Stomach (tissue), 9 donors: Measurements from ENCODE around the gene GFER. TPM values are rescaled to one million over a fixed set of nuclear protein-coding genes. Genes with fewer than 3 reads are reported as not detected.

Source experiments
- DNase-seq, 2 donors: peaks; one replicate each; pipeline versions ENCODE4 v3.0.0 to v3.0.0-alpha.2; 2013 to 2019
- H3K27ac ChIP-seq, 5 donors: fragments of 200-600 bp in 4 of 5; sonication (generic) in 4 of 5; one replicate each; pipeline ENCODE4 v1.5.1; 2013 to 2019; ENCODE audit warnings: mild to moderate bottlenecking in 1 of 5, moderate library complexity in 1 of 5
- H3K27me3 ChIP-seq, 3 donors: fragments of 200-600 bp; sonication (generic); one replicate each; pipeline ENCODE4 v1.5.1; 2017 to 2019; ENCODE audit warnings: mixed run types in 1 of 3
- H3K36me3 ChIP-seq, 4 donors: fragments of 200-600 bp; sonication (generic); 1 replicate in 3 of 4; 2 replicates in 1 of 4; pipeline ENCODE4 v1.5.1; 2016 to 2019
- H3K4me1 ChIP-seq, 4 donors: fragments of 200-600 bp; sonication (generic); one replicate each; pipeline ENCODE4 v1.5.1; 2016 to 2019
- H3K4me3 ChIP-seq, 4 donors: fragments of 200-600 bp; sonication (generic) in 3 of 4; one replicate each; pipeline ENCODE4 v1.5.1; 2016 to 2019; ENCODE audit warnings: mild to moderate bottlenecking in 1 of 4
- H3K9me3 ChIP-seq, 4 donors: fragments of 200-600 bp; sonication (generic); one replicate each; pipeline ENCODE4 v1.5.1; 2016 to 2019
- EP300 ChIP-seq: sonication (generic); formaldehyde crosslinking; IDR thresholded peaks from one replicate; pipeline ENCODE4 v1.6.1; 2017; ENCODE audit warnings: antibody characterized with exemption
- POLR2A ChIP-seq, 4 donors: fragments of 450-650 bp; IDR thresholded peaks; one replicate each; pipeline ENCODE4 v1.6.1; 2016; ENCODE audit warnings: antibody characterized with exemption in 4 of 4, control low read depth in 2 of 4, mild to moderate bottlenecking in 1 of 4, moderate library complexity in 1 of 4
- POLR2AphosphoS5 ChIP-seq, 3 donors: sonication (generic); formaldehyde crosslinking; IDR thresholded peaks; one replicate each; pipeline ENCODE4 v1.6.1; 2016; ENCODE audit warnings: antibody characterized with exemption in 3 of 3
- WGBS, 5 donors: extraction: QIAGEN DNeasy Blood & Tissue Kit in 3 of 5; methylation state at CpG; one replicate each; pipeline versions ENCODE4 v1.1.5 to v1.1.7; 2013 to 2018; 5-methylcytosine and 5-hydroxymethylcytosine counted together
- intact Hi-C: fragments of 100-400 bp; cut with DNase I; formaldehyde crosslinking; loops from one replicate; pipeline ENCODE4 v1.15.1; 2023; ENCODE audit warnings: low total_unique reads
- polyA plus RNA-seq, 3 donors: library from polyadenylated mRNA; stranded (reverse); fragments of 200-250 nt; gene quantifications; one replicate each; pipeline ENCODE4 v1.2.3, GENCODE V29; 2013
- total RNA-seq, 5 donors: library from RNA; depleted of rRNA; stranded (reverse); fragments of >200 nt; gene quantifications; one replicate each; pipeline versions ENCODE4 v1.1.0 to v1.2.3, GENCODE V29; 2014 to 2016
- TF ChIP-seq, protein P1 (sequence below), 7 experiments: fragments of 450-650 bp in 4 of 7; fragments of 200-600 bp in 3 of 7; sonication (generic) in 3 of 7; IDR thresholded peaks; one replicate each; pipeline ENCODE4 v1.5.1; 2016 to 2019; ENCODE audit warnings: antibody characterized with exemption in 7 of 7, control low read depth in 2 of 7, mild to moderate bottlenecking in 1 of 7
- donor health status: healthy with polysubstance abuse.
- donor health status: Bipolar disorder and iron deficiency.
- donor health status: healthy.

Gene GFER
- total and polyA plus RNA-seq, 8 donors: 3.1 to 313 (median 33.6) TPM

DNA sequence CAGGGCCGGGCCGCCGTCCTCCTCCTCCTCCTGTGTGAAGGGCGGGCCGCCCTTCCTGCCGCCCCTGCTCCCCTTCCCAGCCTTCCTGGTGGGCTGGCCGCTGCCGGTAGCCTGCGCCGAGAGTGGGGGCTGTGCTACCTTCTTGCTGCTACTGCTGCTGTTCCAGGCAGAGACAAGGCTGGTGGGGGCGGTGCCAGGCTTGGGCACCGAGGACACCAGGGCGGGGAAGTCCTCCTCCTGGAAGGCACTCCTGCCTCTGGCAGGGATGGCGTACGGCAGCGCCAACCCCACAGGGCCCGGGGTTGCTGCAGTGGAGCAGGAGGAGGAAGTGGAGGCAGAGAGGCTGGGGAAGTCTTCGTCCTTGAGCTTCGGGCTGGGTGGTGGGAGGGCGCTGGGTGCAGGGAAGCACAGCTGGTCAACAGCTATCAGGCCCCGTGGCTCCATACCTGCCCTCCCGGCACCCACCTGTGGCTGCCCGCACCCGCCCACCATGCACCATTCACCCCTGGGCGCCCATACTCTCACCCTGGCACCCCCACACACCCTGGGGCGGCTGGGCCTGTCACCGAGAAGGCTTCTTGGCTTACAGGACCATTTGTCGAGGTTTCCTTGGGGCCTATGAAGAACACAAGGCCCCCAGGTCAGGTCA lies 16.0 kb downstream of the GFER start:
- H3K9me3 ChIP-seq: no peaks in the 10 kb centered on the region
- no peak for DNase-seq
- intact Hi-C loops: no loop called here
- H3K27ac ChIP-seq: no peak overlapping the region
- WGBS, 5 donors: 88 to 92% (median 90%) methylated on average over 12 to 28 of the region's 28 CpGs
- no peaks in the 10 kb centered on the region for H3K27me3 ChIP-seq
- peaks cover 52 to 79% (median 72%) of the 10 kb centered on the region in 4 donors for H3K36me3 ChIP-seq
- TF ChIP-seq, protein P1, sequence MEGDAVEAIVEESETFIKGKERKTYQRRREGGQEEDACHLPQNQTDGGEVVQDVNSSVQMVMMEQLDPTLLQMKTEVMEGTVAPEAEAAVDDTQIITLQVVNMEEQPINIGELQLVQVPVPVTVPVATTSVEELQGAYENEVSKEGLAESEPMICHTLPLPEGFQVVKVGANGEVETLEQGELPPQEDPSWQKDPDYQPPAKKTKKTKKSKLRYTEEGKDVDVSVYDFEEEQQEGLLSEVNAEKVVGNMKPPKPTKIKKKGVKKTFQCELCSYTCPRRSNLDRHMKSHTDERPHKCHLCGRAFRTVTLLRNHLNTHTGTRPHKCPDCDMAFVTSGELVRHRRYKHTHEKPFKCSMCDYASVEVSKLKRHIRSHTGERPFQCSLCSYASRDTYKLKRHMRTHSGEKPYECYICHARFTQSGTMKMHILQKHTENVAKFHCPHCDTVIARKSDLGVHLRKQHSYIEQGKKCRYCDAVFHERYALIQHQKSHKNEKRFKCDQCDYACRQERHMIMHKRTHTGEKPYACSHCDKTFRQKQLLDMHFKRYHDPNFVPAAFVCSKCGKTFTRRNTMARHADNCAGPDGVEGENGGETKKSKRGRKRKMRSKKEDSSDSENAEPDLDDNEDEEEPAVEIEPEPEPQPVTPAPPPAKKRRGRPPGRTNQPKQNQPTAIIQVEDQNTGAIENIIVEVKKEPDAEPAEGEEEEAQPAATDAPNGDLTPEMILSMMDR (IDR thresholded peaks at IDR 0.05): no peak
- TF ChIP-seq POLR2A (IDR thresholded peaks at IDR 0.05) (no peak), EP300 (no peak), POLR2AphosphoS5 (IDR thresholded peaks at IDR 0.05) (no peak)
- no peak overlapping the region for H3K4me3 ChIP-seq
- peaks cover 12 to 22% (median 20%) of the 10 kb centered on the region in 4 donors for H3K4me1 ChIP-seq

DNA sequence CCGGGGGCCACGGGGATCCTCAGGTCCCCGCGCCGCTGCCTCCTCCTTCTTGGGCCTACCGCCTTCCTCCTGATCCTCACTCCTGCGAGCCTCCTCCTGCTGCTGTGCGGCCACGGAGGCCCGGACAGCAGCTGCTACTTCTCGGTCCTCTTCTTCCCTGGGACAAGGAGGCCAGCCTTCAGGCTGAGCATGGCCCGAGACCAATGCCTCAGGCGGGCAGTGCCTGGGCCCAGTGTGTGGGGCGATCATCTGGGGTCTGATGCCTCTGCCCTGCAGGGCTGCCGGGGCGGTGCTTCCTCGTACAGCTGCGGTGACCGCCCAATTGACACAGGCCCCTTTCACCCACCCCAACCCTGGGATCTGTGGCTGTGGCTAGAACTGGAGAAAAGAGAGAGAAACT lies 17.0 kb downstream of the GFER start:
- H3K27ac ChIP-seq: no peak overlapping the region
- H3K4me1 ChIP-seq: peaks cover 22 to 32% (median 30%) of the 10 kb centered on the region in 4 donors
- DNase-seq: no peak
- H3K36me3 ChIP-seq: peaks cover 52 to 83% (median 76%) of the 10 kb centered on the region in 4 donors
- TF ChIP-seq, protein P1 (IDR thresholded peaks at IDR 0.05): no peak
- TF ChIP-seq POLR2AphosphoS5 (IDR thresholded peaks at IDR 0.05) (no peak), EP300 (no peak), POLR2A (IDR thresholded peaks at IDR 0.05) (no peak)
- WGBS, 5 donors: 95 to 98% (median 96%) methylated on average over 13 to 19 of the region's 19 CpGs
- no peaks in the 10 kb centered on the region for H3K9me3 ChIP-seq
- H3K4me3 ChIP-seq: no peak overlapping the region
- intact Hi-C loops: no loop called here
- no peaks in the 10 kb centered on the region for H3K27me3 ChIP-seq

DNA sequence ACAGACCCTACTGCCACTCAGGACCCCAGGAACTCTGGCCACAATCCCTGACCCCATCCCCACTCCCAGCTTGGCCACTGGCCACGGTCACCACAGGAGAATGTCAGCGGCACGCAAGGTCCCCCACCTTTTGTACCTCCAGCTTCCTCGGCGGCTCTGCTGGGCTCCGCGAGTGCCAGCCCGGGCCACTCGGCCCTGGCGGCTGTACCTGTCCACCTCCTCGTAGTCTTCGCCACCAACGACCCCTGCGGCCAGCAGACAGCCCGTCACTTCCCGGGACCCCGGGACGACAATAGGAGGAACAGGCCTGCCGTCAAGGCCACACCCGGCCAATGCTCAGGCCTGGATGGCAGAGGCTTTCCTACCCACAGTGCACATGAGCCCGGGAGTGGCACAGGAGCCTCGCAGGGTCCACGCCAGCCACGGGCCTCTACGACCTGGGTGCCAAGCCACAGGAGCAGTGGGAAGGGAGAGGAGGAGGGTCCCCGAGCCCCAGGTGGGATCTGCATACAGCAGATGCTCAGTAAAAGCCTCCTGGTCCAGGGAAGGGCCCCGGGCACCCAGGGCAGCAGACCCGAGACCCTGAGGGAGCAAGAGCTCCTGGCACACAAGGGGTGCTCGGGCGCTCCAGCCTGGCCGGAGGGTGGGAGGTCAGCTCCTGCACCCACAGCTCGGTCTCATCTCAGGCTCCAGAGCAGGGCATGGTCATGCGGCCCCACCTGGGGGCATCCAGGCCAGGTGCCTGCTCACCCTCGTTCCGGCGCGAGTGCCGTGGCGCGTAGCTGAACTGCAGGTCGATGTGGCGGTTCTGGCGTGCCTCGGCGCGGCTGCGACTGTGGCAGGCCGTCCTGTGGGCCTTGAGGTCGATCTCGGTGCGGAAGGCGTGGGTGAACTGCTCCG lies 17.7 kb downstream of the GFER start:
- WGBS, 5 donors: 94 to 97% (median 95%) methylated on average over 45 to 53 of the region's 53 CpGs
- intact Hi-C loops: no loop called here
- Histone ChIP-seq H3K27me3 (no peaks in the 10 kb centered on the region), H3K36me3 (peaks cover 52 to 81% (median 76%) of the 10 kb centered on the region in 4 donors), H3K4me1 (peaks cover 29 to 39% (median 35%) of the 10 kb centered on the region in 4 donors), H3K9me3 (no peaks in the 10 kb centered on the region), H3K4me3 (no peak overlapping the region), H3K27ac (no peak overlapping the region)
- no peak for DNase-seq
- TF ChIP-seq, protein P1 (IDR thresholded peaks at IDR 0.05): no peak
- TF ChIP-seq EP300: no peak

DNA sequence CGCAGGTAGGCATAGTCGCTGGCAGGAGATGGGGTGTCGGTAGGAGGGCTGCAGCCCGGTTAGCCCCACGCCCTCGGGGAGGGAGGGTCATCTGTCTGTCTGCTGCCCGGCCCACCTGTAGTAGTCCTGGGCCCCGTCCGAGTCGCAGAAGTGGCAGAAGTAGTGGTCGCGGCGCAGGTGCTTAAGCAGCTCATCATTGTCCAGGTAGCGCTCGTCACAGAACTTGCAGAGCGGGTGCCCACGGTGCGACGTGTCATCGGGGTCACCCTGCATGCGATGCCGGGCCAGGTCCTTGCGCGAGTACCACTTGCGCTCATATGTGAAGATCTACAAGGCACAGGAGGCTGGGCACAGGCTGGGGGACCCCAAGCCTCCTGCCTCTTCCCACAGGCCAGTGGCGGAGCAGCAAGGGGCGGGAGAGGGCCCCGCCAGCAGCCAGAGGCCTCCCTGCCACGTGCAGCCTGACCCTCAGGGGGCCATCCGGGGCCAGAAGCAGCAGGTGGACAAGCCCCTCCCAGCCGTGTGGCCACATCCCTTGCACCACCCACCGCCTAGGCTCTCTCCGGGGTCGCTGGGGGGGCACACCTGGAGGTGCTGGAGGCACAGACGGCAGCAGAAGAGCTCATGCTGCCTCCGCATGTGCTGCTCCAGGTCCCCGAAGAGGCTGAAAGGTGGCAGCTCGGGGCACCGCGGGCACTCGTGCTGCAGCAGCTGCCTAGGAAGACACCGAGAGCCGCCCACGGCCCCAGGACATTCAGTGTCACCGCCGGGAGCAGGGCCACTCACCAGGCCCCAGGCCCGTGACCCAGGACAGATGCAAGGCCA lies 18.6 kb downstream of the GFER start:
- H3K36me3 ChIP-seq: peaks cover 52 to 72% (median 67%) of the 10 kb centered on the region in 4 donors
- intact Hi-C loops: no loop called here
- TF ChIP-seq, protein P1 (IDR thresholded peaks at IDR 0.05): no peak
- TF ChIP-seq POLR2A (IDR thresholded peaks at IDR 0.05) (no peak), EP300 (no peak), POLR2AphosphoS5 (IDR thresholded peaks at IDR 0.05) (no peak)
- no peaks in the 10 kb centered on the region for H3K27me3 ChIP-seq
- WGBS, 5 donors: 88 to 95% (median 94%) methylated on average over 31 to 47 of the region's 47 CpGs
- peaks cover 38 to 48% (median 43%) of the 10 kb centered on the region in 4 donors for H3K4me1 ChIP-seq
- H3K9me3 ChIP-seq: no peaks in the 10 kb centered on the region
- no peak for DNase-seq
- H3K4me3 ChIP-seq: no peak overlapping the region
- H3K27ac ChIP-seq: no peak overlapping the region
